Mucosa of descending colon (tissue), 3 donors: ENCODE results near the gene S100A6. TPM values are rescaled to one million over a fixed set of nuclear protein-coding genes. Genes with fewer than 3 reads are reported as not detected.
A peak's percentile ranks its signal among the peaks of the same experiment; 100 is the strongest.

Source experiments
- ATAC-seq: fragments of 200-7000 bp; cut with Tn5 transposase; one replicate; pipeline ENCODE4 v1.9.1; 2020; ENCODE audit warnings: mild to moderate bottlenecking, moderate library complexity
- DNase-seq, 3 donors: peaks; one replicate each; pipeline ENCODE4 v3.0.0-alpha.2; 2020
- H3K36me3 ChIP-seq: fragments of 200-600 bp; one replicate; pipeline ENCODE4 v1.8.0; 2021; ENCODE audit warnings: low read depth, mild to moderate bottlenecking
- H3K4me1 ChIP-seq: fragments of 200-600 bp; one replicate; pipeline ENCODE4 v1.8.0; 2021; ENCODE audit warnings: low read depth, mild to moderate bottlenecking
- H3K4me3 ChIP-seq: fragments of 200-600 bp; one replicate; pipeline ENCODE4 v1.8.0; 2021; ENCODE audit warnings: mild to moderate bottlenecking
- H3K9me3 ChIP-seq: fragments of 200-600 bp; one replicate; pipeline ENCODE4 v1.8.0; 2021; ENCODE audit warnings: mild to moderate bottlenecking
- CTCF ChIP-seq: fragments of 200-600 bp; IDR thresholded peaks from one replicate; pipeline ENCODE4 v1.8.0; 2022; ENCODE audit warnings: antibody characterized with exemption, mild to moderate bottlenecking
- intact Hi-C, 2 donors: fragments of 100-400 bp; cut with DNase I in 1 of 2; cut with micrococcal nuclease in 1 of 2; formaldehyde crosslinking; loops; one replicate each; pipeline versions ENCODE4 v1.11.0 to v1.11.1; 2022; cut with DNase I, micrococcal nuclease
- total RNA-seq, 3 donors: library from RNA; stranded (reverse); fragmentation: NEBNext Ultra II Directional in 2 of 3; extraction: Animal tissue kit (Norgen Biotek cat#: 25700) in 2 of 3; gene quantifications; one replicate each; pipeline versions ENCODE4 v1.2.1 to v1.2.4, GENCODE V29; 2021 to 2023
- donor health status: DM: no; HTN: no; CAD: no; lungs with moderate emphysema.
- donor health status: DM: no; HTN: no; CAD: no.
- donor health status: DM: no; HTN: yes; CAD: no.

Gene S100A6
- total RNA-seq, 3 donors from 2014 or later: 1,327 to 1,659 (median 1,382) TPM

GRCh38 chr1:153490272-153491051 lies 45.3 kb downstream of the S100A6 start:
- no peaks in the 10 kb centered on the region for H3K4me1 ChIP-seq
- H3K36me3 ChIP-seq: no peaks in the 10 kb centered on the region
- ATAC-seq: peak; percentile 73
- H3K4me3 ChIP-seq: no peak overlapping the region
- TF ChIP-seq CTCF: no peak
- DNase-seq: peak in 2 of 3 donors; percentile 58 to 63
- H3K9me3 ChIP-seq: no peaks in the 10 kb centered on the region
- intact Hi-C loops: no loop called here

- Histone ChIP-seq H3K4me1 (no peaks in the 10 kb centered on the region), H3K9me3 (no peaks in the 10 kb centered on the region), H3K36me3 (no peaks in the 10 kb centered on the region), H3K4me3 (no peak overlapping the region)
- intact Hi-C loops: no loop called here
- DNase-seq (no peak), ATAC-seq (no peak)
- TF ChIP-seq CTCF: no peak
Observed at GRCh38 chr1:153488731-153489130, 47.1 kb downstream of the S100A6 start.

GRCh38 chr1:153487707-153488106 lies 48.1 kb downstream of the S100A6 start:
- no peaks in the 10 kb centered on the region for H3K9me3 ChIP-seq
- H3K4me3 ChIP-seq: no peak overlapping the region
- DNase-seq (no peak), ATAC-seq (no peak)
- no peaks in the 10 kb centered on the region for H3K36me3 ChIP-seq
- H3K4me1 ChIP-seq: no peaks in the 10 kb centered on the region
- intact Hi-C loops: no loop called here
- TF ChIP-seq CTCF: no peak

GRCh38 chr1:153485863-153486262 lies 49.9 kb downstream of the S100A6 start:
- intact Hi-C loops: no loop called here
- H3K4me1 ChIP-seq: no peaks in the 10 kb centered on the region
- no peaks in the 10 kb centered on the region for H3K36me3 ChIP-seq
- no peak overlapping the region for H3K4me3 ChIP-seq
- ATAC-seq (no peak), DNase-seq (no peak)
- H3K9me3 ChIP-seq: no peaks in the 10 kb centered on the region
- TF ChIP-seq CTCF: no peak

Other genes starting within 250 kb of the S100A6 start
- not detected for gene PGLYRP3, start 223.0 kb downstream of the S100A6 start, total RNA-seq
- not detected for gene PGLYRP4, start 187.2 kb downstream of the S100A6 start, total RNA-seq
- 100 to 1,000 TPM in 1 of 3 donors, 10 to 100 TPM in 1, 1 to 10 TPM in 1; 5.5 to 151 (median 75.0) TPM for gene S100A9, start 178.1 kb downstream of the S100A6 start, total RNA-seq
- gene S100A12, start 160.4 kb downstream of the S100A6 start, total RNA-seq: 1 to 10 TPM in 1 of 3 donors, under 1 TPM in 1, not detected in 1; 0.87 to 1.5 TPM
- gene S100A8, start 144.9 kb downstream of the S100A6 start, total RNA-seq: 10 to 100 TPM in 2 of 3 donors, 1 to 10 TPM in 1; 3.4 to 90.6 (median 22.4) TPM
- not detected for gene S100A7A, start 119.5 kb downstream of the S100A6 start, total RNA-seq
- gene S100A7, start 75.3 kb downstream of the S100A6 start, total RNA-seq: not detected
- gene S100A5, start 4.9 kb upstream of the S100A6 start, total RNA-seq: not detected
- 100 to 1,000 TPM in 2 of 3 donors, 10 to 100 TPM in 1; 28.9 to 176 (median 141) TPM for gene S100A4, start 9.8 kb upstream of the S100A6 start, total RNA-seq
- gene S100A3, start 13.3 kb upstream of the S100A6 start, total RNA-seq: 1 to 10 TPM in 1 of 3 donors, under 1 TPM in 1, not detected in 1; 0.85 to 2.2 TPM
- gene S100A2, start 29.9 kb upstream of the S100A6 start, total RNA-seq: 1 to 10 TPM in 2 of 3 donors, not detected in 1; 1.3 to 1.9 TPM
- gene S100A16, start 77.1 kb upstream of the S100A6 start, total RNA-seq: 100 to 1,000 TPM in 2 of 3 donors, 10 to 100 TPM in 1; 79.9 to 156 (median 139) TPM
- 100 to 1,000 TPM; 122 to 361 (median 325) TPM for gene S100A14, start 80.3 kb upstream of the S100A6 start, total RNA-seq
- 100 to 1,000 TPM in 1 of 3 donors, 10 to 100 TPM in 2; 42.3 to 102 (median 43.9) TPM for gene S100A13, start 91.5 kb upstream of the S100A6 start, total RNA-seq
- gene S100A1, start 92.4 kb upstream of the S100A6 start, total RNA-seq: 1 to 10 TPM in 2 of 3 donors, under 1 TPM in 1; 0.20 to 5.6 (median 2.4) TPM
- 10 to 100 TPM; 64.2 to 71.8 (median 71.6) TPM for gene CHTOP, start 98.1 kb upstream of the S100A6 start, total RNA-seq
- gene SNAPIN, start 122.7 kb upstream of the S100A6 start, total RNA-seq: 10 to 100 TPM; 22.6 to 33.7 (median 25.4) TPM
- 100 to 1,000 TPM in 1 of 3 donors, 10 to 100 TPM in 2; 78.4 to 126 (median 81.3) TPM for gene ILF2, start 135.0 kb upstream of the S100A6 start, total RNA-seq
- gene NPR1, start 142.7 kb upstream of the S100A6 start, total RNA-seq: 10 to 100 TPM in 1 of 3 donors, 1 to 10 TPM in 2; 2.3 to 16.4 (median 6.0) TPM
- 10 to 100 TPM; 30.6 to 52.3 (median 36.1) TPM for gene INTS3, start 192.1 kb upstream of the S100A6 start, total RNA-seq
- 10 to 100 TPM; 17.9 to 35.1 (median 22.9) TPM for gene SLC27A3, start 239.4 kb upstream of the S100A6 start, total RNA-seq